ENCODE measurements around the gene FBXW10.
"Not testable (repeated sequence)": the region's sequence is repeated elsewhere in the genome, so short reads cannot be mapped to it uniquely, and the experiment has no call there.

DNA sequence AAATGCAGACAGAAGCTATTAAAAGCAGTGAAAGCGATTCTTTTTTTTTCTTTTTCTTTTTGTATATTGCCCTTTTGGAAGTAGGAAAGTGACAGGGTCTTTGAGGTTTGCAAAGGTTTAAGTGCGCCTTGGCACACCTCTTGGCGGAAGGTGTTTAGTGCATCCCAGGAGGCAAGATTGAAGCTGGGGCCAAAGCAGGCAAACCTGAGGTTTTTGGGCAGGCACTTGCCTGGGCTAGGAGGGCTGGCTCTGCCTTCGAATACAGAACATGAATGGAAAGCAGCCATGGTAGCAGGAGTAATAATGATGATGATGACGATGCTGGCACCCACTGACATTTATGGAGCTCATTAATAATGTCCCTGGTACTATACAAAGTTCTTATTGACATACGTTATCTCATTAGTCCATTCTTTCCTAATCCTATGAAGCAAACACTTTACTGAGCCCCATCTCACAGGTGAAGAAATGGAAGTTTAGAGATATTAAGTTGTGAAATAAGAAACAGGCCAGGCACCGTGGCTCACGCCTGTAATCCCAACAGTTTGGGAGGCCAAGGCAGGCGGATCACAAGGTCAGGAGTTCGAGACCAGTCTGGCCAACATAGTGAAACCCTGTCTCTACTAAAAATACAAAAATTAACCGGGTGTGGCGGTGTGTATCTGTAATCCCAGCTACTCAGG is 24.3 kb upstream of the FBXW10 start:
- TF ChIP-seq, protein P1, sequence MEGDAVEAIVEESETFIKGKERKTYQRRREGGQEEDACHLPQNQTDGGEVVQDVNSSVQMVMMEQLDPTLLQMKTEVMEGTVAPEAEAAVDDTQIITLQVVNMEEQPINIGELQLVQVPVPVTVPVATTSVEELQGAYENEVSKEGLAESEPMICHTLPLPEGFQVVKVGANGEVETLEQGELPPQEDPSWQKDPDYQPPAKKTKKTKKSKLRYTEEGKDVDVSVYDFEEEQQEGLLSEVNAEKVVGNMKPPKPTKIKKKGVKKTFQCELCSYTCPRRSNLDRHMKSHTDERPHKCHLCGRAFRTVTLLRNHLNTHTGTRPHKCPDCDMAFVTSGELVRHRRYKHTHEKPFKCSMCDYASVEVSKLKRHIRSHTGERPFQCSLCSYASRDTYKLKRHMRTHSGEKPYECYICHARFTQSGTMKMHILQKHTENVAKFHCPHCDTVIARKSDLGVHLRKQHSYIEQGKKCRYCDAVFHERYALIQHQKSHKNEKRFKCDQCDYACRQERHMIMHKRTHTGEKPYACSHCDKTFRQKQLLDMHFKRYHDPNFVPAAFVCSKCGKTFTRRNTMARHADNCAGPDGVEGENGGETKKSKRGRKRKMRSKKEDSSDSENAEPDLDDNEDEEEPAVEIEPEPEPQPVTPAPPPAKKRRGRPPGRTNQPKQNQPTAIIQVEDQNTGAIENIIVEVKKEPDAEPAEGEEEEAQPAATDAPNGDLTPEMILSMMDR (IDR thresholded peaks at IDR 0.05) = not testable (repeated sequence)
- not testable (repeated sequence) for TF ChIP-seq POLR2A, EP300 (IDR thresholded peaks at IDR 0.05)
